Measurements from ENCODE around the gene GPC5.

GRCh38 chr13:91813253-91813652 lies 414.8 kb downstream of the GPC5 start:
- TF ChIP-seq EZH2 (IDR thresholded peaks at IDR 0.05; ENCODE audit: insufficient read depth, poor library complexity, severe bottlenecking): no peak
- TF ChIP-seq EZH2phosphoT487 (IDR thresholded peaks at IDR 0.05; ENCODE audit: insufficient read depth, low read depth): no peak

Measured in GM23248 (cell line).